ENCODE measurements around the gene FALEC.
"Not testable (repeated sequence)": the region's sequence is repeated elsewhere in the genome, so short reads cannot be mapped to it uniquely, and the experiment has no call there.

Gene FALEC

DNA sequence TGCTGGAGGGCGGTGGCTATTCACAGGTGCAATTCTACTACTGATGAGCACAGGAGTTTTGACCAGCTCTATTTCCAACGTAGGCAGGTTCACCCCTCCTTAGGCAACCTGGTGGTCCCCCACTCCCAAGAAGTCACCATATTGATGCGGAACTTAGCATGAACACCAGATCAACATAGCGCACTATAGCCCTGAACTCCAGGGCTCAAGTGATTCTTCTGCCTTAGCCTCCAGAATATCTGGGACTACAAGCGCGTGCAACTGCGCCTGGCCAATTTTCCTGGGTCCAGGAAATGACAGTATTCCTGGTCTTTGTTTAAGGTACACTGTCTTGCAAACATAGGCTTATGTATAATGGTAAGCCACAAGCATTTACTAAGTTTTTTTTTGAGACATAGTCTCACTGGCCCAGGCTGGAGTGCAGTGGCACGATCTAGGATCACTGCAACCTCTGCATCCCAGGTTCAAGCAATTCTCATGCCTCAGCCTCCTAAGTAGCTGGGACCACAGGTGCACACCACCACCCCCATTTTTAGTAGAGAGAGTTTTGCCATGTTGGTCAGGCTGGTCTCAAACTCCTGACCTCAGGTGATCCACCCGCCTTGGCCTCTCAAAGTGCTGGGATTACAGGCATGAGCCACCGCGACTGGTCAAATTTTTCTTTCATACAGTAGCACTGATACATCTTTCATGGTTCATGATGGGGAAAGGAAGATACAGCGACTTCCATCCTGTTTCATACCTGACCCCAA is 51.2 kb downstream of the FALEC start:
- DNase-seq (ENCODE audit: low spot score), result no peak
- TF ChIP-seq, protein P1, sequence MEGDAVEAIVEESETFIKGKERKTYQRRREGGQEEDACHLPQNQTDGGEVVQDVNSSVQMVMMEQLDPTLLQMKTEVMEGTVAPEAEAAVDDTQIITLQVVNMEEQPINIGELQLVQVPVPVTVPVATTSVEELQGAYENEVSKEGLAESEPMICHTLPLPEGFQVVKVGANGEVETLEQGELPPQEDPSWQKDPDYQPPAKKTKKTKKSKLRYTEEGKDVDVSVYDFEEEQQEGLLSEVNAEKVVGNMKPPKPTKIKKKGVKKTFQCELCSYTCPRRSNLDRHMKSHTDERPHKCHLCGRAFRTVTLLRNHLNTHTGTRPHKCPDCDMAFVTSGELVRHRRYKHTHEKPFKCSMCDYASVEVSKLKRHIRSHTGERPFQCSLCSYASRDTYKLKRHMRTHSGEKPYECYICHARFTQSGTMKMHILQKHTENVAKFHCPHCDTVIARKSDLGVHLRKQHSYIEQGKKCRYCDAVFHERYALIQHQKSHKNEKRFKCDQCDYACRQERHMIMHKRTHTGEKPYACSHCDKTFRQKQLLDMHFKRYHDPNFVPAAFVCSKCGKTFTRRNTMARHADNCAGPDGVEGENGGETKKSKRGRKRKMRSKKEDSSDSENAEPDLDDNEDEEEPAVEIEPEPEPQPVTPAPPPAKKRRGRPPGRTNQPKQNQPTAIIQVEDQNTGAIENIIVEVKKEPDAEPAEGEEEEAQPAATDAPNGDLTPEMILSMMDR (IDR thresholded peaks at IDR 0.05; ENCODE audit: extremely low read depth, missing control alignments), result no peak

DNA sequence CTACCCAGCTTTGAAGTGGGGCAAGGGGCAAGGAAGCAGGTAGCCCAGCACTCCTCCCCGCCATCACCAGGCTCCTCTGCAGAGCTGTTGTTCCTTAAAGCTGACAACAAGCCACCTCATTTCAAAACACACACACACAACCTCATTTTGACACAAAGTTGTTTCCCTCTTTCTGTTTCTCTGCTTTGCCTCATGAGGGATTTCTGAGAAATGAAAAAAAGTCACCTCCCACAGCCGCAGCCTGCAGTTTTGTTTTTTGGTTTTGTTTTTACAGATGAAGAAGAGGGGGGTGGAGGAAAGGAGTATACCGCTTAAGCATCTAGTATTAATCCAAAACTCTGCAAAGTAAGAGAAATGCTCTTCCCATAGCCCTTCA is 51.8 kb downstream of the FALEC start:
- peak; percentile 67 for DNase-seq (ENCODE audit: low spot score)
- TF ChIP-seq, protein P1 (IDR thresholded peaks at IDR 0.05; ENCODE audit: extremely low read depth, missing control alignments), result no peak

DNA sequence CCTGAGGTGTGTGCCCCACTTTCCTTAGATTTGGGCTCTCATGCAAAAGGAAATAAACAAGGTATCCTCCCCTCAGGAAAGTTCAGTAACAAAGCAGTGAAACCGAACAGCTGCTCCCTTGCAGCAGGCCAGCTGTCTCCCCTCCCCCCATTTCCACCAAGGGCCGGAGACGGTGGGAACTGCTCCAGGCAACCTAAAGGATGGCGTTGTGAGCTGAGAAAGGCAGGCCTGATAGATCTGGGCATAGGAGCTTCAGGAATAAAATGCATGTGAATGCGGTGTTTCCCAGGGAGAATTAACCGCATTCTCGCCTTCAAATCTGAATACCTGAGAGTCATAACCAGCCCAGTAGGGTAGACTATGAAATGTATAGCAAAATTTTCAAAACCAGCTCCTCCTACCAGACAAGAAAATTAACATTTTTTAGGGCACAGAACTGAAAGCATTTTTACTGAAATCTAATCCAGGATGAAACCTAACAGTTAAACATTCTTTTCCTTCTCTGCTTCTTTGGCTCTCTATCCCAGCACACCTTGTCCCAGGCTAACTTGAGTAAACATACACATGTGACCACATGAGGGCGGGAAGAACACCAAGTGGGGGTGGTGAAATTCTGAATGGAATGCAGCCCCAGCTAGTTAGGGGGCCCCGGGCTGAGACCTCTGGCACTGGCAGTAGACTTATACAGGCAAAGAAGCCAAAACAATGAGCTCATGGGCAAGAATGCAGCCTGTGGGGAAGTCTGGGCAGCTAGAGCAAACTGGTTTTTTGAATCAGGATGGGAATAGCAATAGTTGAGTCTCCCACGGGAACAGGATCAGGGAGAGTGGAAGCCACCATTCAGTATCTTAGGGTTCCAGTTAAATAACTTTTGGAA is 52.4 kb downstream of the FALEC start:
- DNase-seq (ENCODE audit: low spot score), result no peak
- TF ChIP-seq, protein P1 (IDR thresholded peaks at IDR 0.05; ENCODE audit: extremely low read depth, missing control alignments), result no peak

DNA sequence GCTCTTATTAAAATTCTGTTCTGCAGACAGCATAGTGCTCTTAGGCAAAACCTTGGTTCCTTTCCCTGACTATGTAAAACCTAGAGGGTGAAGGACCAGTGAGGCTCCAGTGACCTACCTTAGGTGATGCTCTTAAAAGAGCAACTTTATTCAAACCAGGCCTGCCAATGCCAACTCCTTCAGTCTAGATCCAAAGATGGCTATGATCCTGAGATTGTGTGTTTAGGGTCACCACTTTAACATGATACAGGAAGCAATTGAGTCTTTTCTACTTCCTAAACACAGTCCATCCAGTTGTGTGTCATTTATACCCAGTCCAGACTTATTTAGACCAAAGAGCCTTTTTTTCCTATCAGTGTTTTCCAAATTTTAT is 53.0 kb downstream of the FALEC start:
- DNase-seq (ENCODE audit: low spot score), result no peak
- TF ChIP-seq, protein P1 (IDR thresholded peaks at IDR 0.05; ENCODE audit: extremely low read depth, missing control alignments), result no peak

DNA sequence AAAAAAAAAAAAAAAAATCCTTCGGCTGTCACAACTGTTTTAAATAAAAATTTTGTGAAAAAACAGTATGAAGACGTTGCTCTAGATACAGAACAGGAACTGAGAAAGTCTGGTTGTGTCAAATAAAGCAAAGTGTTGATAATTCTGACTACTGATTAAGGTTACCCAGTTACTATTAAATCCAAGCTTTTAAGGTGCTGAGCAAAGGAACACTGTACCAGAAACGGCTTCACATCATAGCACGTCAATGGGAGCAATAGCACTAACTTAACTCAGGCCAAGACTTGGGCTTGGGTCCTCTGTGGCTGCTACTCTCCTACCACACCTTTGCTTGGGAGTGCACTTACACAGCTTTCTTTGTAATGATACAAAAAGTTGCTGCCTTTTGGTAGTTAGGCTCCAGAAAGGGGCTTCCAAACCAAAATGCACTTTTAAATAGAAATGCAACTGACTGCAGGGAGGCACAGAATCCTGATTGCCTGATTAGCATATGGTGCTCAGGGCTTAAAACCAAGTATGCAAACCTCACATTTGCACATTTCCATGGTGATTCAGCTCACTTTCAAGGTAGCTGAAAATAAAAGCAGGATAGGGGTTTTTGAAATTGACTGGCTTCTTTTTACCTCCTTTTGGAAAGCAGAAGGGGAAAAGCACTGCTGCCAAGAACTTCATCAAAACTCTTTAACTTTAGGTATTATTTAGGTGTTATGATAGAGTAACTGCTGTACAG is 57.5 kb downstream of the FALEC start:
- DNase-seq (ENCODE audit: low spot score), result no peak
- TF ChIP-seq, protein P1 (IDR thresholded peaks at IDR 0.05; ENCODE audit: extremely low read depth, missing control alignments), result no peak

DNA sequence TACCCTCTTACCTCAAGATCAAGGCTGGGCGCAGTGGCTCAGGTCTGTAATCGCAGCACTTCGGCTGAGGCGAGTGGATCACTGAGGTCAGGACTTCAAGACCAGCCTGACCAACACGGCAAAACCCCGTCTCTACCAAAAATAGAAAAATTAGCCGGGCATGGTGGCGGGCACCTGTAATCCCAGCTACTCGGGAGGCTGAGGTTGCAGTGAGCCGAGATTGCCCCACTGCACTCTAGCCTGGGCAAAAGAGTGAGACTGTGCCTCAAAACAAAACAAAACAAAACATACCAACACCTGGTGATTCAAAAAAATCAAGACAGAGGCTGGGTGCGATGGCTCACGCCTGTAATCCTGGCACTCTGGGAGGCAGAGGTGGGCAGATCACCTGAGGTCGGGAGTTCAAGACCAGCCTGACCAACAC is 58.1 kb downstream of the FALEC start:
- DNase-seq (ENCODE audit: low spot score), result not testable (repeated sequence)

DNA sequence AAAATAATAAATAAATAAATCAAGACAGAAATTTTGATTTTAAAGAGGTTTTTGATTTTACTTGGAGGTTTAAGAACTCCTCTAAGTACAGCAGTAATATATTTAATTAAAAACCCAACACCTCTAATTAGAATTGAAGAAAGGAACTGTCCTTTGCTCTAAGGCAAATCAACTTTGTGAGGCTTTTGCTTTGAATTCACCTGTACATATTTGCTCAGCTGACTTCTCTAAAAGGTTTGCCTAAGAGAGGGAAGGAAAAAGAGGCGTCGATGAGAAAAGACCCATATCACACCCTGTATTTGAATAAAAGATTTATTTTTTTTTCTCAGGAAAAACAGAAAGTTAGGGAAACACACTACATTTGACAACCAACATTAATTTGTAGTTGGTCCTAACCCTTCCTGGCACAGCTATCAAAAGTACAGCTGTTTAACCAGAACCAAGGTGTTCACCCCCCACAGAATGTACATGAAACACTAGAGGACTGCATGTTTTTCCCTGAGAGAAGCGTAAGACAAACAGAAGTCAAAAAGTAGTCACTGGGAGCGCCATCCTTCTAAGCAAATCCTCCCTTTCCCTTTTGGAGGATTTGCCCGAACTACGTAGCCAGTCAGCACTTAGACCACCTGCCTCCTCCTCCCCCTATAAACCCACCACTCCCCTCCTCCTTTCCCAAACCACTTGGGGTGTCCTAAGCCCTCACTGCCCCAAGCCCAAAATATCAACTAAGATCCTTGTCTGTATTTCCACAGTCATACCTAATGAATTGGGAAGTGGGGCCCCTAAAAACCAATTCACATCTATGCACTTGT is 58.9 kb downstream of the FALEC start:
- TF ChIP-seq, protein P1 (IDR thresholded peaks at IDR 0.05; ENCODE audit: extremely low read depth, missing control alignments), result no peak
- no peak for DNase-seq (ENCODE audit: low spot score)
